A549 treated with CORT108297 at 1 μM for 4 hours (cell line): Measurements from ENCODE around the gene ADGRE1. TPM values are rescaled to one million over a fixed set of nuclear protein-coding genes. Genes with fewer than 3 reads are reported as not detected.

ENCODE experiments used
- total RNA-seq: library from RNA; stranded (reverse); fragments of 200-300 nt; extraction: Qiagen RNA extraction; gene quantifications from 5 replicates; pipeline ENCODE4 v1.2.3, GENCODE V29; 2022

The ADGRE1 gene, protein sequence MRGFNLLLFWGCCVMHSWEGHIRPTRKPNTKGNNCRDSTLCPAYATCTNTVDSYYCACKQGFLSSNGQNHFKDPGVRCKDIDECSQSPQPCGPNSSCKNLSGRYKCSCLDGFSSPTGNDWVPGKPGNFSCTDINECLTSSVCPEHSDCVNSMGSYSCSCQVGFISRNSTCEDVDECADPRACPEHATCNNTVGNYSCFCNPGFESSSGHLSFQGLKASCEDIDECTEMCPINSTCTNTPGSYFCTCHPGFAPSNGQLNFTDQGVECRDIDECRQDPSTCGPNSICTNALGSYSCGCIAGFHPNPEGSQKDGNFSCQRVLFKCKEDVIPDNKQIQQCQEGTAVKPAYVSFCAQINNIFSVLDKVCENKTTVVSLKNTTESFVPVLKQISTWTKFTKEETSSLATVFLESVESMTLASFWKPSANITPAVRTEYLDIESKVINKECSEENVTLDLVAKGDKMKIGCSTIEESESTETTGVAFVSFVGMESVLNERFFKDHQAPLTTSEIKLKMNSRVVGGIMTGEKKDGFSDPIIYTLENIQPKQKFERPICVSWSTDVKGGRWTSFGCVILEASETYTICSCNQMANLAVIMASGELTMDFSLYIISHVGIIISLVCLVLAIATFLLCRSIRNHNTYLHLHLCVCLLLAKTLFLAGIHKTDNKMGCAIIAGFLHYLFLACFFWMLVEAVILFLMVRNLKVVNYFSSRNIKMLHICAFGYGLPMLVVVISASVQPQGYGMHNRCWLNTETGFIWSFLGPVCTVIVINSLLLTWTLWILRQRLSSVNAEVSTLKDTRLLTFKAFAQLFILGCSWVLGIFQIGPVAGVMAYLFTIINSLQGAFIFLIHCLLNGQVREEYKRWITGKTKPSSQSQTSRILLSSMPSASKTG
- 4.6 to 6.6 TPM (median 5.1 TPM) in 5 replicates for total RNA-seq

DNA sequence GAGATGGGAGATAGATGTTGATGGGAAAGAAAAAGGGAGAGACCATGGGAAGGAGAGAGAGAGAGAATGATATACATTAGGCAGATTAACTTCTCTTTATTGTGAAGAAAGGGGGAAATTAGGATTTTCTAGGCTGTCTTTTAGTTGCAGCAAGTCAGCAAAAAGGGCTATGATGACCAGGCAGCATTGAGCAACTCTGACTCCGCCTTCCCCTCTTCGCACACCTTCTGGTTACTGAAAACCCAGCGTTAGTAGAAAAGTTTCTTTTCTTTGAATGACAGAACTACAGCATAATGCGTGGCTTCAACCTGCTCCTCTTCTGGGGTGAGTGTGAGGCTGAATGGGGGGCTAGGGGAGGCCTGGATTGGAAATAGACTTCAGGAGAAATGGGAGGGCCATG, at the start of gene ADGRE1:
TSS of gene ADGRE1 (plus strand) at position 264 of the 400 bp plus-strand sequence. CDS start at position 294, 30 bp downstream.

Other genes with a start within 250 kb of the ADGRE1 start
- 0.02 to 0.11 TPM (median 0.08 TPM) in 5 replicates for gene TNFSF14, start 217.4 kb upstream of the ADGRE1 start, total RNA-seq
- 39.1 to 46.1 TPM (median 43.1 TPM) in 5 replicates for gene C3, start 166.9 kb upstream of the ADGRE1 start, total RNA-seq
- 31.6 to 45.2 TPM (median 41.4 TPM) in 5 replicates for gene GPR108, start 150.0 kb upstream of the ADGRE1 start, total RNA-seq
- 59.6 to 74.6 TPM (median 68.6 TPM) in 5 replicates for gene TRIP10, start 147.9 kb upstream of the ADGRE1 start, total RNA-seq
- gene SH2D3A, start 120.1 kb upstream of the ADGRE1 start, total RNA-seq: 12.2 to 17.1 TPM (median 15.4 TPM) in 5 replicates
- 6.3 to 8.9 TPM (median 6.8 TPM) in 5 replicates for gene VAV1, start 114.9 kb upstream of the ADGRE1 start, total RNA-seq
- not detected in 5 replicates for gene MBD3L2B, start 133.9 kb downstream of the ADGRE1 start, total RNA-seq
- not detected in 5 replicates for gene MBD3L5, start 143.0 kb downstream of the ADGRE1 start, total RNA-seq
- not detected in 5 replicates for gene MBD3L4, start 152.6 kb downstream of the ADGRE1 start, total RNA-seq
- gene MBD3L2, start 161.7 kb downstream of the ADGRE1 start, total RNA-seq: not detected in 5 replicates
- not detected in 5 replicates for gene MBD3L3, start 171.1 kb downstream of the ADGRE1 start, total RNA-seq
- 2.2 to 3.0 TPM (median 2.8 TPM) in 5 replicates for gene ZNF557, start 182.1 kb downstream of the ADGRE1 start, total RNA-seq